Keratinocyte (primary cell): ENCODE results near the gene LONP2. TPM values are rescaled to one million over a fixed set of nuclear protein-coding genes. Genes with fewer than 3 reads are reported as not detected.

Experiments
- DNase-seq: peaks from one replicate; pipeline ENCODE4 v3.0.0-alpha.2; 2011; ENCODE audit warnings: low read depth, missing footprints, low spot score
- FAIRE-seq: peaks from 2 replicates; lab custom pipeline; 2011; peaks lifted over from hg19 to GRCh38; lab: Jason Lieb, UNC
- H2AFZ ChIP-seq: 2 replicates; pipeline ENCODE4 v1.6.0; 2012; ENCODE audit warnings: low read length, control low read depth, inconsistent platforms; ENCODE audit not compliant: control insufficient read depth
- H3K27ac ChIP-seq: 2 replicates; pipeline ENCODE4 v1.5.1; 2011; ENCODE audit warnings: low read length; ENCODE audit not compliant: control insufficient read depth, insufficient read depth
- H3K27me3 ChIP-seq: 3 replicates; pipeline ENCODE4 v1.6.0; 2011; ENCODE audit warnings: low read length; ENCODE audit not compliant: control insufficient read depth, insufficient read depth; ENCODE audit errors: extremely low read depth
- H3K36me3 ChIP-seq, 2 experiments: 2 replicates in 1 of 2; 3 replicates in 1 of 2; pipeline ENCODE4 v1.5.1; 2011; ENCODE audit warnings: low read length in 2 of 2, mild to moderate bottlenecking in 1 of 2; ENCODE audit not compliant: control insufficient read depth in 2 of 2, insufficient read depth in 2 of 2; ENCODE audit errors: extremely low read depth in 1 of 2
- H3K4me1 ChIP-seq: 3 replicates; pipeline ENCODE4 v1.5.1; 2011; ENCODE audit warnings: low read length; ENCODE audit not compliant: control insufficient read depth, insufficient read depth; ENCODE audit errors: extremely low read depth
- H3K4me2 ChIP-seq: 3 replicates; pipeline ENCODE4 v1.6.0; 2011; ENCODE audit warnings: low read depth, low read length; ENCODE audit not compliant: control insufficient read depth, insufficient read depth; ENCODE audit errors: extremely low read depth
- H3K4me3 ChIP-seq, 3 experiments: fragments of 200-600 bp in 1 of 3; sonication (generic) in 1 of 3; 2 replicates in 2 of 3; 3 replicates in 1 of 3; pipeline ENCODE4 v1.5.1; 2011 to 2016; ENCODE audit warnings: low read length in 3 of 3, mild to moderate bottlenecking in 3 of 3, control low read depth in 2 of 3, inconsistent platforms in 1 of 3, low read depth in 1 of 3, mixed read lengths in 1 of 3, mixed run types in 1 of 3, moderate library complexity in 1 of 3; ENCODE audit not compliant: control insufficient read depth in 2 of 3, insufficient read depth in 2 of 3; ENCODE audit errors: extremely low read depth in 1 of 3
- H3K79me2 ChIP-seq: 2 replicates; pipeline ENCODE4 v1.6.0; 2012; ENCODE audit warnings: low read length; ENCODE audit not compliant: control insufficient read depth, insufficient read depth
- H3K9ac ChIP-seq: 3 replicates; pipeline ENCODE4 v1.6.0; 2011; ENCODE audit warnings: low read length; ENCODE audit not compliant: control insufficient read depth, insufficient read depth; ENCODE audit errors: extremely low read depth
- H3K9me1 ChIP-seq: 3 replicates; pipeline ENCODE4 v1.6.0; 2011; ENCODE audit warnings: low read length; ENCODE audit not compliant: control insufficient read depth, insufficient read depth; ENCODE audit errors: extremely low read depth
- H3K9me3 ChIP-seq: 2 replicates; pipeline ENCODE4 v1.5.1; 2012; ENCODE audit warnings: low read depth, low read length; ENCODE audit not compliant: control insufficient read depth
- H4K20me1 ChIP-seq: 3 replicates; pipeline ENCODE4 v1.6.0; 2011; ENCODE audit warnings: low read length; ENCODE audit not compliant: control insufficient read depth, insufficient read depth; ENCODE audit errors: extremely low read depth
- EZH2 ChIP-seq: IDR thresholded peaks from one replicate; pipeline ENCODE4 v1.6.1; 2012; ENCODE audit warnings: inconsistent platforms, mild to moderate bottlenecking, low read length, moderate library complexity
- dilution Hi-C: fragments of 300-500 bp; cut with MboI; formaldehyde crosslinking; loops from one replicate; pipeline ENCODE4 v1.7.0; 2020; ENCODE audit warnings: low sequenced_read_pairs; ENCODE audit not compliant: extremely low pct_ligation_motif_present
- polyA plus RNA-seq, 5 experiments: library from polyadenylated mRNA; depleted of rRNA in 3 of 5; stranded (reverse) in 3 of 5; stranded (forward) in 1 of 5; unstranded in 1 of 5; fragments of >200 nt; gene quantifications; 1 replicate in 1 of 5; 2 replicates in 3 of 5; 3 replicates in 1 of 5; pipeline versions ENCODE4 v1.2.1 to v1.2.3, GENCODE V29; 2011 to 2012; ENCODE audit warnings: missing spikeins in 2 of 5, low read depth in 1 of 5, low replicate concordance in 1 of 5
- TF ChIP-seq, protein P1 (sequence below), 3 experiments: IDR thresholded peaks in 1 of 3; conservative IDR thresholded peaks in 1 of 3; optimal IDR thresholded peaks in 1 of 3; 2 replicates in 2 of 3; 3 replicates in 1 of 3; pipeline versions ENCODE3 to v1.5.1; 2011; ENCODE audit warnings: low read length in 3 of 3, mild to moderate bottlenecking in 3 of 3, moderate library complexity in 2 of 3, control low read depth in 1 of 3, inconsistent platforms in 1 of 3; ENCODE audit not compliant: insufficient read depth in 2 of 3; ENCODE audit errors: extremely low read depth in 1 of 3

The LONP2 gene
- polyA plus RNA-seq, 1 donor (not counting 4 experiments of a cell fraction or from before 2014, with no cell fraction given): 49.4 TPM

DNA sequence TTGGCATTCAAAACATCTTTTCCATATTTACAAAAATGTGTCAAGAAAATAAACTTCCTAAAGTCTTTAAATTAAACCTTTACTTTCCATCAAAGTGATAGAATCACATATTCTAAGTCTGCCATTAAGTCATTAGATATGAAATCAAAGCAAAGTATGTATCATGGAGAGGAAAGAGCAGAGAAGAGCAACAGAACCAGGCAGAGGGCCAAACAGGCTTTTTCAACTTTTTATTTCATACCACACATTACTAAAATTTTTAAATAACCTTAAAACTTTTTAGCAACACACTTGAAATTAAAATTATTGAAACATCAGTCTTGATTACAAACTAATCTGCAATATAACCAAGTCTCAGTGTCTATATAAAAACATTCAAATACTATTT lies 127.3 kb downstream of the LONP2 start:
- H3K9me1 ChIP-seq: no peaks in the 10 kb centered on the region
- H3K9me3 ChIP-seq: no peaks in the 10 kb centered on the region
- H3K4me1 ChIP-seq: peaks cover 31% of the 10 kb centered on the region
- no peaks in the 10 kb centered on the region for H3K27me3 ChIP-seq
- FAIRE-seq: no peak
- H3K79me2 ChIP-seq: peaks cover 96% of the 10 kb centered on the region
- dilution Hi-C loops: loop anchor here (25.0 kb wide), 1 partner anchor 141 kb away; no protein-coding TSS in a partner anchor
- H3K27ac ChIP-seq: no peak overlapping the region
- H3K4me2 ChIP-seq: no peak overlapping the region
- H2AFZ ChIP-seq: no peak overlapping the region
- TF ChIP-seq, protein P1, sequence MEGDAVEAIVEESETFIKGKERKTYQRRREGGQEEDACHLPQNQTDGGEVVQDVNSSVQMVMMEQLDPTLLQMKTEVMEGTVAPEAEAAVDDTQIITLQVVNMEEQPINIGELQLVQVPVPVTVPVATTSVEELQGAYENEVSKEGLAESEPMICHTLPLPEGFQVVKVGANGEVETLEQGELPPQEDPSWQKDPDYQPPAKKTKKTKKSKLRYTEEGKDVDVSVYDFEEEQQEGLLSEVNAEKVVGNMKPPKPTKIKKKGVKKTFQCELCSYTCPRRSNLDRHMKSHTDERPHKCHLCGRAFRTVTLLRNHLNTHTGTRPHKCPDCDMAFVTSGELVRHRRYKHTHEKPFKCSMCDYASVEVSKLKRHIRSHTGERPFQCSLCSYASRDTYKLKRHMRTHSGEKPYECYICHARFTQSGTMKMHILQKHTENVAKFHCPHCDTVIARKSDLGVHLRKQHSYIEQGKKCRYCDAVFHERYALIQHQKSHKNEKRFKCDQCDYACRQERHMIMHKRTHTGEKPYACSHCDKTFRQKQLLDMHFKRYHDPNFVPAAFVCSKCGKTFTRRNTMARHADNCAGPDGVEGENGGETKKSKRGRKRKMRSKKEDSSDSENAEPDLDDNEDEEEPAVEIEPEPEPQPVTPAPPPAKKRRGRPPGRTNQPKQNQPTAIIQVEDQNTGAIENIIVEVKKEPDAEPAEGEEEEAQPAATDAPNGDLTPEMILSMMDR (optimal IDR thresholded peaks at IDR 0.05 in 1 of 3, IDR thresholded peaks at IDR 0.05 in 1 of 3, conservative IDR thresholded peaks at IDR 0.05 in 1 of 3; ENCODE audit: extremely low read depth in 1 of 3, insufficient read depth in 2 of 3, low read length in 3 of 3): no peak
- no peak for TF ChIP-seq EZH2
- DNase-seq: no peak
- no peak overlapping the region for H3K4me3 ChIP-seq
- no peaks in the 10 kb centered on the region for H4K20me1 ChIP-seq
- H3K36me3 ChIP-seq: no peaks in the 10 kb centered on the region
- no peak overlapping the region for H3K9ac ChIP-seq

DNA sequence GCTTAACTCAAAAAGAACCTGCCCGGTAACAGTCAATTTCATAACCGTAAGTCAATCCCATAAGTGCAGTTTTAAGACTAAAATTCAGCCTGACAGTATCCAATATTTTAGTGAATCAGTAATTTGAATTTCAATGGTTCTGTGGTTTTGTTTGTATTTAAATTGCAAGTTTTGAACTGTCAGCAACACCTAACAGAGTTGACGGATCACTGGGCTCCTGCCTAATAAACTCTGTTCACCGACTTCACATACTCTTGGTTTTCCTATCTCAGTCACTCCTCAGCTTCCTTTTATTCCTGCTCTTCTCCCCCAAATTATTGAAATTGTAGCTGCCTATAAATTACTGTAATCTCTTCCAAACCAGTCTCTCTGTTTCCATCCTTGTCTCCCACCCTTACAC lies 128.6 kb downstream of the LONP2 start:
- Histone ChIP-seq H3K4me2 (no peak overlapping the region), H3K79me2 (peaks cover 98% of the 10 kb centered on the region), H3K9me3 (no peaks in the 10 kb centered on the region), H4K20me1 (no peaks in the 10 kb centered on the region), H3K36me3 (no peaks in the 10 kb centered on the region), H3K4me1 (peaks cover 29% of the 10 kb centered on the region), H3K4me3 (no peak overlapping the region), H3K9ac (no peak overlapping the region), H3K27ac (no peak overlapping the region), H2AFZ (no peak overlapping the region), H3K27me3 (no peaks in the 10 kb centered on the region), H3K9me1 (no peaks in the 10 kb centered on the region)
- DNase-seq (no peak), FAIRE-seq (no peak)
- TF ChIP-seq EZH2: no peak
- dilution Hi-C loops: loop anchor here (25.0 kb wide), 1 partner anchor 140 kb away; no protein-coding TSS in a partner anchor
